Activated CD8-positive, alpha-beta memory T cell treated with anti-CD3 and anti-CD28 coated beads, Interleukin-2, amount 50 U/mL, for 1 hour (primary cell): ENCODE results near the gene FMNL3.
"Not testable (repeated sequence)": the region's sequence is repeated elsewhere in the genome, so short reads cannot be mapped to it uniquely, and the experiment has no call there.

ENCODE experiments used
- DNase-seq: peaks from one replicate; pipeline ENCODE4 v3.0.0-alpha.2; 2020; ENCODE audit errors: extremely low read depth

Gene FMNL3

GRCh38 chr12:49717800-49718199 lies 10.6 kb upstream of the FMNL3 start:
- not testable (repeated sequence) for DNase-seq

GRCh38 chr12:49716553-49716952 lies 9.3 kb upstream of the FMNL3 start:
- DNase-seq = no peak

GRCh38 chr12:49713952-49714351 lies 6.7 kb upstream of the FMNL3 start:
- not testable (repeated sequence) for DNase-seq

GRCh38 chr12:49708851-49709250 lies 1.6 kb upstream of the FMNL3 start:
- DNase-seq = no peak

- DNase-seq = no peak
These were observed 575 bp upstream of the FMNL3 start for GRCh38 chr12:49707812-49708147.

GRCh38 chr12:49706351-49707127 lies 666 bp downstream of the FMNL3 start:
- no peak for DNase-seq

- DNase-seq = no peak
These were observed 1.6 kb downstream of the FMNL3 start for GRCh38 chr12:49705479-49706134.

GRCh38 chr12:49703647-49704137 lies 3.5 kb downstream of the FMNL3 start:
- DNase-seq = no peak

GRCh38 chr12:49702676-49703215 lies 4.5 kb downstream of the FMNL3 start:
- no peak for DNase-seq

GRCh38 chr12:49702009-49702408 lies 5.2 kb downstream of the FMNL3 start:
- DNase-seq = no peak

- DNase-seq = no peak
These were observed 8.3 kb downstream of the FMNL3 start for GRCh38 chr12:49698619-49699545.

GRCh38 chr12:49697808-49698207 lies 9.4 kb downstream of the FMNL3 start:
- DNase-seq = no peak

GRCh38 chr12:49696723-49697122 lies 10.5 kb downstream of the FMNL3 start:
- no peak for DNase-seq

- DNase-seq = no peak
These were observed 13.2 kb downstream of the FMNL3 start for GRCh38 chr12:49693931-49694444.

GRCh38 chr12:49692851-49693250 lies 14.4 kb downstream of the FMNL3 start:
- no peak for DNase-seq

GRCh38 chr12:49689785-49690184 lies 17.4 kb downstream of the FMNL3 start:
- DNase-seq = no peak

GRCh38 chr12:49689237-49689636 lies 18.0 kb downstream of the FMNL3 start:
- no peak for DNase-seq

- no peak for DNase-seq
These were observed 19.3 kb downstream of the FMNL3 start for GRCh38 chr12:49687941-49688340.

GRCh38 chr12:49684310-49684854 lies 22.8 kb downstream of the FMNL3 start:
- DNase-seq = no peak

- no peak for DNase-seq
These were observed 23.5 kb downstream of the FMNL3 start for GRCh38 chr12:49683599-49684309.

- DNase-seq = no peak
These were observed 27.1 kb downstream of the FMNL3 start for GRCh38 chr12:49680075-49680474.
